HG03439 (cell line): Measurements from ENCODE around the gene ZFPM1.

Experiments used
- ATAC-seq: cut with Tn5 transposase; IDR thresholded peaks from one replicate; pipeline ENCODE4 v1.9.1; 2021; ENCODE audit warnings: mild to moderate bottlenecking, moderate library complexity; ENCODE audit not compliant: unreplicated experiment

ZFPM1 gene

GRCh38 chr16:88585269-88585668, 132.2 kb downstream of the ZFPM1 start:
- ATAC-seq, result no peak

- no peak for ATAC-seq
Measured at GRCh38 chr16:88585927-88586581, 133.0 kb downstream of the ZFPM1 start.
